Endometrial microvascular endothelial cells (primary cell): ENCODE data around the gene TSR3. TPM values are rescaled to one million over a fixed set of nuclear protein-coding genes. Genes with fewer than 3 reads are reported as not detected.
"Not testable (repeated sequence)": the region's sequence is repeated elsewhere in the genome, so short reads cannot be mapped to it uniquely, and the experiment has no call there.

Experiments used
- in situ Hi-C: cut with HindIII; loops from 2 replicates; pipeline ENCODE4 v1.10.0; 2017; ENCODE audit warnings: low sequenced_read_pairs, low pct_unique_long_range_greater_than_20kb; ENCODE audit errors: inconsistent ontology term
- total RNA-seq: library from RNA; depleted of rRNA; stranded (reverse); fragments of >200 nt; gene quantifications from one replicate; pipeline ENCODE4 v1.2.3, GENCODE V29; 2015; ENCODE audit errors: inconsistent ontology term

The TSR3 gene
- total RNA-seq, 1 donor from 2014 or later, result 91.1 TPM

DNA sequence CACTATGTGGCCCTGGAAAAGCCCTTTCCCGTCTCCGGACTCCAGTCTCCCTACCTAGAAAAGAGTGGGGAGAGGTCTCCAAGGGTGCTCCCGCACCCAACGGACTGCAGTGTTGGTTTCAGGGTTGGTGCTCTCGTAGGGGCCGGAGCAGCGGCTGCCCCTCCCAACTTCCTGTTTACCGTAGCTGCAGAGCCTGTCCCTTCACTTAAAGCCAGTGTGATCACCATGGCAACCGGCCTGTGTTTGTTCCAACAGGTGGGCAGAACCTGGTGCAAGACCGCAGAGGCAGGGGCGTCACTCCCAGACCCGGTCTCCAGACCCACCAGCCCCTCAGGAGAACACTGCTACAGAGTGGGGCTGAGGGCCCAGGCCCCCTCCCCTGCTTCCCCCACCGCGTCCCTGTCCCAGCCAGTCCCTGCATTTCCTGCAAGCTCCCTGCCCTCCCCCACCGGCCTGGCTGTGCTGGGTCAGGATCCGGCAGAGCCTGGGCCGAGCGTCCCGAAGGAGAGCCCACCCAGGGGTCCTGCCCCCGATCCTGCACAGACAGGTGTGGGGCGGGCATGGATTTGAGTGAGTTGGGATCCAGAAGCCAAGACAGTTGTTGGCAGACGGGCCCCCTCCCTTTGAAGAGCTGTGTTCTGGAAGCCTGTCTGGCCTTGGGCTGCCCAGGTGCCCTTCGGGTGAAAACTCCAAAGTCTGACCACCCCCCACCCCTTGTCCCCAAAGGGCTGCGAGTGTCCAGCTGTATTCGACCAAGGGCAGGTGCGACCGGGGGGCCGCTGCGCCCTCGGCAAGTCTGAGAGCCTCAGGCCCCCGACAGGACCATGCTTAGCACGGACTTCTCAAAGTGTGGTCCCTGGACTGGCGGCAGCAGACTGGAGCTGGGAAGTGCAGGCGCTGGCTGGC lies 19.7 kb downstream of the TSR3 start:
- in situ Hi-C loops, result no loop called here

DNA sequence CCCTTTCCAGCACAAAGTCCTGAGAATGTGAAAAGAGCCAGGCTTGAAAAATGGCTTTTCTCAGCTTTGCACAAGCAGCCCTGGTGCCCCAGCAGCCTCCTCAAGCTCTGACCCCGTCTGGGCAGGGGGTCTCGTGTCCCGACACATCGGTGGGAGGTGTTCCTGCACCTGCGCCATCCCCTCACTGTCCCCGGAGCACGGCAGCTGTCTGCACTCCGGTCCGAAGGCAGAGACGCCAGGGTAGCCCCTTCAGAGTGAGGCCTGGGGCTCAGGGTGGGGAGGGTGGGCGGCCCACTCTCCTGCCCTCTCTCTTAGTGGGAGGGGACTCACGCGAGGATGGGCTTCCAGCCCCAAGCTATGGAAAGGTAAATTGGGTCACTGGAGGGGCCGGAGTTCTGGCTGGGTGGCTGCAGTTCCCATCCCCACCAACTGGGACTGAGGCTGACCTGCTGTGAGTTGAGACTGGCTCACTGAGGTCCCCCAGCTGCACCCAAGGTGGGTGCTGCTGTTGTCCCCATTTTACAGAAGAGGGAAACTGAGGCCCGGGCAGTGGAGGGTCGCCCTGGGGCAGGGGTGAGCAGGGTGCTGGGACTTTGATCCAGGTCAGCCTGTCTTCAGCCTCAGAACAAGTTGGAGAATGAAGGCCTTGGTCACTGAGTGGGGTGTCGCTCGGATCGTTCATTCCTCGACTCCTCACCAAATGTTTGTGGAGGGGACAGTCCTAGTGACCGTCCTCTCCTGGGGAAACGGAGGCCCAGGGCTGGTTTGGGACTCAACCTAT lies 20.6 kb downstream of the TSR3 start:
- in situ Hi-C loops, result no loop called here

DNA sequence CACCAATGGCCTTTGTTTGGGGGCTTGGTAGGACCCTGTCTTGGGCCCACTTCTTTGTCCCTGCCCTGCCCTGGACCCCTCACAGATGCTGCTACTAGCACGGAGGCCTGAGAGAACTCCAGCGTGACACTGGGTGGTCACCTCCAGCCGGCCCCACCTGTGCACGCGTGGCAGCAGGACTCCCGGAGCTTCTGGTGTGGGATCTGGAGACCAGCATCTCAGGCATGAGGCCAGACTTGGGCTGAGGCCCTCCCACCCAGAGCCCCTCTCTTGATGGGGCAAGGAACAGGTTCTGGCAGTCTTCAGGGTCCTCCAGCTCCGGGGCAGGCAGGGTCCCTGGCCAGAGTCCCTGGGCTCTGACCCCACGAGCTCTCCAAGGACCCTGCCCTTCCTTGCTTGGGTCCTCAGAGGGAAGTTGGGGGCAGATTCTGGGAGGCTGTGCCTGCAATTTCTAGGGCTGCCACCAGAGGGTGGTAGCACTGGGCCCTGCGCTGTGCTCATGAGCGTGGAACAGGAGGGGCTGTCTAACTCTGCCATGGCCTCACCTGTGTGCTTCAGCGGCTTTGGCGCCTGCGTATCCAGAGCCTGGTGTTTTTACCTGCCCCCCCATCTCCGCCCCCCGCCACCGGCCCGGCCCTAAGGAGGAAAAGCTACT lies 21.3 kb downstream of the TSR3 start:
- in situ Hi-C loops, result no loop called here

DNA sequence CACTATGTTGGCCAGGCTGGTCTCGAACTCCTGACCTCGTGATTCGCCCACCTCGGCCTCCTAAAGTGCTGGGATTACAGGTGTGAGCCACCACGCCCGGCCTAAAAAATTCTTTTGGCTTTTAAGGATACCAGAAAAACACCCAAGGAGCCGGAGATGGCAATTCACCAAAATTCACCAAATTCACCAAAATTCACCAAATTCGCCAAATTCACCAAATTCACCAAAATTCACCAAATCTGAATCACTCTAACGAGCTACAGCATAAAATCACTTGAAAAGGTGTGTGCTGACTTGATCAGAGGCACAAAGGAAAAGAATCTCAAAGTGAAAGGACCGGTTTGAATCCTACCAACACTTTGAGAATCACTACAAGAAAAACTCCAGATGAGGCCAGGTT lies 22.7 kb downstream of the TSR3 start:
- in situ Hi-C loops, result not testable (repeated sequence)

DNA sequence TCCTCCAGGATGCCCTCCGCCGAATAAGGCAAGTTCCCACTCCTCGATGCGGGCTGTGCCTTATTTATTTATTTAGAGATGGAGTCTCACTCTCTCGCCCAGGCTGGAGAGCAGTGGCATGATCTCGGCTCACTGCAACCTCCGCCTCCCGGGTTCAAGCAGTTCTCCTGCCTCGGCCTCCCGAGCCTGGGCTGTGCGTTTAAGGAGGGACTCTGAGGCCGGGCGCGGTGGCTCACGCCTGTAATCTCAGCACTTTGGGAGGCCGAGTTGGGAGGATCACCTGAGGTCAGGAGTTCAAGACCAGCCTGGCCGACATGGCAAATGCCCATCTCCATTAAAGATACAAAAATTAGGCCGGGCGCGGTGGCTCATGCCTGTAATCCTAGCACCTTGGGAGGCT lies 23.5 kb downstream of the TSR3 start:
- in situ Hi-C loops, result not testable (repeated sequence)

DNA sequence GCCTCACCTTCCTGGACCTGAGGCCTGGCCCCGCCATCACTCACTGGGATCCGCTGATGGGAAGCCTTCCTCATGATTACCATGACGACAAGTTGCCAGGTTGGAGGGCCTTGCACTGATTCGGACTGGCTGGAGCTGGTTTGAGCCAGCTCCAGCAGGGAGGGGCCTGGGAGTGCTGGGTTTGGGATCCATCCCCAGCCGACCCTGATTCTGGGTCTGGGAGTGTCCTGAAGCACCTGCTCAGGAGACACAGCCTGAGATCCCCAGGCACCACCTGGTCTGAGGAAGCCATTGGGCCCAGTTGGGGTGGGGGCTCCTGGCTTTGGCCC lies 24.1 kb downstream of the TSR3 start:
- in situ Hi-C loops, result no loop called here

DNA sequence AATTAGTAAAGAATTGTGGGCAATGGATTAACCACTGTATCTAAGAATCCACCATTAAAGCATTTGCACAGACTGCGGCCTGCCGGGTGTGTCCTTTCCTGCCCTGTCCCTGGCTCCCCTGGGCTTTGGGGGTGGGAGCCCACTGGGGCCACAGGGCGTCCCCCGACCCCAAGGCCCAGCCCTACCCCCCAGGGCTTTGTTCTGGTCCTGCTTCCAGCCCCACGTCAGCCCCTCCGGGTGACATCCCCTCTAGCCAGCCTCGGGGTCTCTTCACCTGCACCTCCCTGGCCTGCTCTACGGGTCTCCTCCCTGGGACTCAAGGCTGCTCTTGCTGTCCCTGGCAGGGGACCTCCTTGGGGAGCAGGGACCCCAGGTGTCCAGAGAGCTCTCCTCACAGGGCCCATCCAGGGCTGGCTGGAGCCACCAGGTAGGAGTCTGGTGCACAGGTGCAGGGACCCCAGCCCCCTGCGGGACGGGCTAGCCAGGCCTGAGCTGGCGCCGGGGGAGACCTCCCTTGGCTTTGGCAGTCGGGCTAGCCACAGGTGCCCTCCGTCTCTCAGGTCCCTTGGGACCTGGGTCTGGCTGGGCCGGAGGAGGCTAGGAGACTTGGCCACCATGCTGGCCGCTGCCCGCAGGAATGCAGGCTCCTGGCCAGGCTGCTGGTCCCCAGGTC lies 24.6 kb downstream of the TSR3 start:
- in situ Hi-C loops, result no loop called here

DNA sequence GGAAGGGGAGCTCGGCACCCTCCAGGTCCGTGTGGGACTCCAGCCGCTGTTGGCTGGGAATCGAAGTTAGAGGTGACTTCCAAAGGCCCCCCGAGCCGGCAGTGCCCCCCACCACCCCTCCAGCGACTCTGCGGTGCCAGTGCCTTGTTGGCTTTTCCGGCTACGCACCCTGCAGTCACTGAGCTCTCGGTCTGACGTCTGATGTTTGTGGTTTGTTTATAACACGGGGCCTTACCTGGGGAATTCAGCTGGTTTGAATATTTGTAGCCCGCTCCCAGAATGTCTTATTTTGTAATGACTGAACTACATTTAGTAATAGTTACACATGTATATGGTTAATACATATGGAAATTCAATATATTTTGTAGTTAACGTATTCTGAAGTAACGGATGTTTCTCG lies 25.3 kb downstream of the TSR3 start:
- in situ Hi-C loops, result no loop called here

DNA sequence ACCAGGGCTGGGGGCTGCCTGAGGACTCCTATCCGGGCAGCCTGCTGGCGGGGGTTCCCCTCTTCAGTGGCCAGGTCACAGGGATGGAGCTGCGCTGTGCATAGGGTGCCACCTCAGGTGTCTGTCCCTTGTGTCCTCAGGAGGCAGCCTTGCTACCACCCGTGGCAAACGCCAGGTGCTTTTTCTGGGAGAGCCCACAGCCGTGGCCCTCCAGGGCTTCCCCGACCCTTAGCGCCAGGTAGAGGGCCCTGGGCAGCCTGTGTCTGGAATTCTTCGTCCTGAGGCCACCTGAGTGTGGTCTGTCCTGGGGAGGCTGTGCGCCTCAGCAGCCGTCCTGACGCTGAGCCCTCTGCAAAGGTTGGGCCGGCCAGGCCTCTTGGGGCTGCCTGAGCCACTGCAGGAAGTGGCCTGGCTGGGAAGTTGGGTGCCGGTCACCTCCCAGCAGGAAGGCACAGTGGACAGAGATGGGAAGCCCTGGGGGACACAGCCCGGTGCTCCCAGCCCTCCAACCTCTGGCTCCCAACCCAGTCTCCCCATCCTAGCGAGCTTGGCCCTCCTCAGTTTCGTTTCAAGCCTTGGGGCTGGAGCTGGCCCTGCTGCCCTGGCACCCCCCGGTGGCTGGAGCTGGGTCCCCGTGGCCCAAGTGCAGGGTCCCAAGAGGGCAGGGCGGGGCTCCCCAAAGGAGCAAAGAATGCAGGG lies 25.9 kb downstream of the TSR3 start:
- in situ Hi-C loops, result no loop called here

DNA sequence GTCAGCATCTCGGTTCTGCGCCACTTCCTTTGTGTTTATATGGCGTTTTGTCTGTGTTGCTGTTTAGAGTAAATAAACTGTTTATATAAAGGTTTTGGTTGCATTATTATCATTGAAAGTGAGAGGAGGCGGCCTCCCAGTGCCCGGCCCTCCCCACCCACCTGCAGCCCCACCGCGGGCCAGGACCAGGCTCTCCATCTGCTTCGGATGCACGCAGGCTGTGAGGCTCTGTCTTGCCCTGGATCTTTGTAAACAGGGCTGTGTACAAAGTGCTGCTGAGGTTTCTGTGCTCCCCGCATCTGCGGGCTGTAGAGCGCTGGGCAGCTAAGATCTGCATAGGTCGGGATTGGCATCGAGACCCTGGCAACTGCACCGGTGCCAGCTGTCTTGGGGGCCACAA lies 26.4 kb downstream of the TSR3 start:
- in situ Hi-C loops, result no loop called here

DNA sequence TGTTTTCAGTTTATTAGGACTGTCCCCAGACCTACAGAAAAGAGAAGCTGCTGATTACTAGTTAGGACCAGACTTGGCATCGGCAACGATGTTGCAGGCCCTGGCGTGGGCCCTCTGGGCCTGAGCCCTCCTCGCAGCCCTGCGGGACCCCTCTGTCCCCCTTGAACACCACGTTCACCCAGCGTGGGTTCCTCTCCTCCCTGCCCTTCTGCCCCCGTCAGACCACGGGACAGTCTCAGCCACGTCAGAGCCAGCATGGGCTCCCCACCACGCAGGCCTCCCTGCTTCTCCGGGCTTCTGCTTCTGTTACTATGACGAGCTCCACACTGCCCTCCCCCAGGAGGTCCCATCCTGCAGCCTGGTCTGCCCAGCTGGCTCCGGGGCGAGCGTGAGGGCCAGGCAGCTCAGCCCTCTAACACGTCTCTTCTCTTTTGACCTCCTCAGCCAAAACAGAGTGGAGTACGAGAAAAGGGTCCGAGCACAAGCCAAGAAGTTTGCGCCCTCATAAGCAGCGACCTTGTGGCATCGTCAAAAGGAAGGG lies 27.3 kb downstream of the TSR3 start:
- in situ Hi-C loops, result no loop called here

DNA sequence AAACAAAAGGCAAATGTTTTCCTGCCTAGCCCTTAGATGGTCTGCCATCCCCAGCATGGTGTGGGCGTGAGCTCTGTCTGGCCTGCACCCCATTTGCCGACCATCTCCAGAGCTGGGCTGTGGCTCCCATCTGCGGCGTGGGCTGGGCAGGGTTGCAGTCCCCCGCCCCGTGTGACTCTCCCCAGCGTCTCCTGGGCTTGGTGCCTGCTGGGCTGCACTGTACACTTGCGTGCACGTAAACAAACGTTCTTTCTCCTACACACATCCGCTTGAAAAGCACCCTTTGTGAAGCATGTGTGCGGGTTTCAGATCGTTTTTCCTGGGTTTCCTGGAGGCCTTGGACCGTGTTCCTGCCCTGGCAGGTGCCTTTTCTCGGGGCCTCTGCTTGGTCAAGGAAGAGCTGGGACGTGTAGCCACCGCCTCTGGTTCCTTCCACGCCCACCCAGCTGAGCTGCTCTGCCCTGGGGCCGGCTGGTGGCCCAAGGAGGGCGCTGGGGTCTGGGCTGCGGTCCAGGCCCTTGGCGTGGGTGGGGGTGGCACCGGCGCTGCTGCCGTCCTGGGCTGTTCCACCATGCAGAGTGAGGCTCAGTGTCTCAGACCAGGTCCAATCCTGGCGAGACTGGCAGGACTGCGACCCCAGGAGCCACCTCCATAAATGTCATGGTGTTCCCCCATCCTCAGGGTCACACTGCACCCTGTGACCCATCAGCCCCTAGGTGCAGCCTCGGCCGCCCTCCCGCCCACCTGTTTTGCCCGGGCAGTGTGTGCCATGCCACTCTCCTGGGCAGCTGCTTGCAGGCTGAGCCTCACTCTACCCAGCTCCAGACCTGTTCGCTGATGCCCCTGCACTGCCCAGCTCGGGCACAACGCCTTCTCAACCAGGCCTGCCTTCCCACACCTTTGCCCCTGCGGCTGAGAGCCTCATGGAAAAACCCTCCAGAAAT lies 28.1 kb downstream of the TSR3 start:
- in situ Hi-C loops, result no loop called here

DNA sequence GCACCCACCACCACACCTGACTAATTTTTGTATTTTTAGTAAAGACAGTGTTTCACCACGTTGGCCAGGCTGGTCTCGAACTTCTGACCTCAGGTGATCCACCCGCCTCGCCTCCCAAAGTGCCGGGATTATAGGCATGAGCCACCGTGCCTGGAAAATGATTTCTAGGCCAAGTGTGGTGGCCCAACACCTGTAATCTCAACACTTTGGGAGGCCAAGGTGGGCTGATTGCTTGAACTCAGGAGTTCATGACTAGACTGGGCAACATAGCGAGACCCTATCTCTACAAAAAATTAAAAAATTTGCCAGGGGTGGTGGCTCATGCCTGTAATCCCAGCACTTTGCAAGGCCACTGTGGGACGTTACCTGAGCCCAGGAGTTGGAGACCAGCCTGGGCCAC lies 29.3 kb downstream of the TSR3 start:
- in situ Hi-C loops, result no loop called here

DNA sequence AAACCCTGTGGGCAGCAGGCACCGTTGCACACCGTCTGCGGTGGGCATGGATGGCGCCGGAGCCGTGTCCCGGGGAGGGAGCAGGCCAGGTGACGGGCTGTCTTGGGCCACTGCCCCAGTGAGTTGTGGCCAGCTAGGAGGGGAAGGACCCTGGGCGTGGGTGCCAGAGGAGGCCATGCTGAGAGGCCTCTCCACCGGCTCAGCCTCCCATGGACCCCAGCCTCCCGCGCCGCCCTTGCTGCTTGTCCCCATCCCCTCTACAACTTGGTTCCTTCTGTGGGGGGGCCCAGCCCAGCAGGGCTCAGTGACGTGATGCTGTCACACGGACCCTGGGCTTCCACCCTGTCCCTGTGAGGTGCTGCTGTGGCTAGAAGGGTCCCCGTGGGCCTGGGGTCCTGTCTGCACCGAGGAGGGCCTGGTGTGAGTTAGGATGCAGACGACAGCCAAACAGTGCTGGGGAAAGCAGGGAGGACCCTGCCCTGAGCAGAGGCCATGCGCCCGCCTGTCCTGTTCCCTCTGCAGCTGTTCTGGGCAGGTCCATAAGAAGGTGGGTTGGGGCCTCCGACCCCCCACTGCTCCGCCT lies 30.9 kb downstream of the TSR3 start:
- in situ Hi-C loops, result no loop called here

DNA sequence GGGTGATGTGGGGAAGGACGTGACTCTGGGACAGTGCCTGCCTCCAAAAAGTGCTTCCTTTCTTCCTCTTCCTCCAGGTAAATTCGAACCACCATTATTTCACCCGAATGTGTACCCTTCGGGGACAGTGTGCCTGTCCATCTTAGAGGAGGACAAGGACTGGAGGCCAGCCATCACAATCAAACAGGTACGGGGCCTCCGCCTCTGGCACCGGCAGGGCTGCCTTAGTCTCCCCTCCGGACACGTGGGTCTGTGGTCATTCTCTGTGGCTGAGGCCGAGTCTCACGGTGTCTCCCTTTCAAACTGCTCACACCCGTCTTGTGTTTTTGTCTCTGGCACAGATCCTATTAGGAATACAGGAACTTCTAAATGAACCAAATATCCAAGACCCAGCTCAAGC lies 31.6 kb downstream of the TSR3 start:
- in situ Hi-C loops, result no loop called here

DNA sequence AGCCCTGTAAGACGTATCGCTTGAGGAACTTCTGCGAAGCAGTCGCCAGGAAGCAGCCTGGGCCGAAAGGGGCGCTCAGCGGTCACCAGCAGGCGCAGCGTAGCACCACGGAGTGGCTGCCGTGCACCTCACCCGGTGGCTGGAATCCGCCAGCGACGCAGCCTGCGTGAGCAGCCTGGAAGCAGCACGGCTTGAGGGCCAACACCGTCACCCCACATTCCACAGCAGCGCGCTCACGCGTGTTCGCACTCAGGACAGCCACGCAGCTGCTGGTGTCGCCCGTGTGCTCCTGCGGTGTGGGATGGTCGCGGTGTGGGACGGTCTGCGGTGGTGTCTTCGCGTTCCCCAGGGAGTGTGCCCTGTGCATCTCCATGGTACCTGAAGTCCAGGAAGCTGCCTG lies 32.6 kb downstream of the TSR3 start:
- in situ Hi-C loops, result no loop called here

DNA sequence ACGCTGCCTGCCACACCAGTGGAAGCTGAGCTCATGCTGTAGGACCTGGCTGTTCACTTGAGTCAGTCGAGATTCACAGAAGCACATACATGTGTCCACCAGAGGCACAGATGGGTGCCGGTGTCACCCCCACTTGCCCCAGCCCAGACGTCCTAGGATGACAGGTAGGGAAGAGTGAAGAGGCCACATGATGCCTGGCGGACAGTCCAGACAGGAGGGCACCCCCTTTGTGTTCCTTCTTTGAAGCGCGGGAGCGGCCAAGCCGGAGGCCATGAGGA lies 33.5 kb downstream of the TSR3 start:
- in situ Hi-C loops, result no loop called here
